Fibroblast of lung (primary cell): ENCODE measurements around the gene ANAPC13.

ENCODE experiments used
- EZH2 ChIP-seq: IDR thresholded peaks from 2 replicates; pipeline ENCODE4 v1.5.1; 2012; ENCODE audit warnings: low read length, control low read depth, mild to moderate bottlenecking; ENCODE audit errors: missing control alignments
- TF ChIP-seq, protein P1 (sequence below), 2 donors: IDR thresholded peaks in 1 of 2; conservative IDR thresholded peaks in 1 of 2; 1 replicate in 1 of 2; 2 replicates in 1 of 2; pipeline ENCODE4 v1.5.1; 2011 to 2012; ENCODE audit warnings: low read length in 2 of 2, control low read depth in 1 of 2, inconsistent platforms in 1 of 2, low read depth in 1 of 2, mild to moderate bottlenecking in 1 of 2

DNA sequence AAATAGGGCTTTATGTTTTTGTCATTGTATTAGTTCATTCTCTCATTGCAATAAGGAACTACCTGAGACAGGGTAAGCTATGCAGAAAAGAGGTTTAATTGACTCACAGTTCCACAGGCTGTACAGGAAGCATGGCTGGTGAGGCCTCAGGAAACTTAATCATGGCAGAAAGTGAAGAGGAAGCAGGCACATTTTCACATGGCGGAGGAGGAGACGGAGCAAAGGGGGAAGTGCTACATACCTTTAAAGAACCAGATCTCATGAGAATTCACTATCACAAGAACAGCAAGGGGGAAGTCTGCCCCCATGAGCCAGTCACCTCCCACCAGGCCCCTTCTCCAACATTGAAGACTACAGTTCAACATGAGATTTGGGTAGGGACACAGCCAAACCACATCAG is 25.7 kb upstream of the ANAPC13 start:
- TF ChIP-seq, protein P1, sequence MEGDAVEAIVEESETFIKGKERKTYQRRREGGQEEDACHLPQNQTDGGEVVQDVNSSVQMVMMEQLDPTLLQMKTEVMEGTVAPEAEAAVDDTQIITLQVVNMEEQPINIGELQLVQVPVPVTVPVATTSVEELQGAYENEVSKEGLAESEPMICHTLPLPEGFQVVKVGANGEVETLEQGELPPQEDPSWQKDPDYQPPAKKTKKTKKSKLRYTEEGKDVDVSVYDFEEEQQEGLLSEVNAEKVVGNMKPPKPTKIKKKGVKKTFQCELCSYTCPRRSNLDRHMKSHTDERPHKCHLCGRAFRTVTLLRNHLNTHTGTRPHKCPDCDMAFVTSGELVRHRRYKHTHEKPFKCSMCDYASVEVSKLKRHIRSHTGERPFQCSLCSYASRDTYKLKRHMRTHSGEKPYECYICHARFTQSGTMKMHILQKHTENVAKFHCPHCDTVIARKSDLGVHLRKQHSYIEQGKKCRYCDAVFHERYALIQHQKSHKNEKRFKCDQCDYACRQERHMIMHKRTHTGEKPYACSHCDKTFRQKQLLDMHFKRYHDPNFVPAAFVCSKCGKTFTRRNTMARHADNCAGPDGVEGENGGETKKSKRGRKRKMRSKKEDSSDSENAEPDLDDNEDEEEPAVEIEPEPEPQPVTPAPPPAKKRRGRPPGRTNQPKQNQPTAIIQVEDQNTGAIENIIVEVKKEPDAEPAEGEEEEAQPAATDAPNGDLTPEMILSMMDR (conservative IDR thresholded peaks at IDR 0.05 in 1 of 2, IDR thresholded peaks at IDR 0.05 in 1 of 2; ENCODE audit: low read depth in 1 of 2, low read length in 2 of 2), result no peak
- TF ChIP-seq EZH2, result no peak
